HCT116 (cell line): ENCODE measurements around the gene PWP1. TPM values are rescaled to one million over a fixed set of nuclear protein-coding genes. Genes with fewer than 3 reads are reported as not detected.

ENCODE experiments used
- ATAC-seq: fragments of 200-7000 bp; cut with Tn5 transposase; 2 replicates; pipeline ENCODE4 v1.9.1; 2020; ENCODE audit warnings: mild to moderate bottlenecking, moderate library complexity
- Bru-seq: library from RNA; stranded (reverse); fragments of 400-500 nt; gene quantifications from one replicate; lab custom pipeline; 2021; lab: Mats Ljungman, UMichigan
- BruChase-seq, 2 experiments: library from RNA; stranded (reverse); fragments of 400-500 nt; gene quantifications; one replicate each; lab custom pipeline; 2021; lab: Mats Ljungman, UMichigan
- BruUV-seq: library from RNA; stranded (reverse); fragments of 400-500 nt; replicated peaks from 2 replicates; lab custom pipeline; 2021; lab: Mats Ljungman, UMichigan
- CTCF ChIA-PET: fragments of 300-600 bp; sonication (Branson Sonifier 250); formaldehyde crosslinking; loops from one replicate; lab custom pipeline; 2021; ENCODE audit warnings: antibody characterized with exemption; lab: Charles Lee
- POLR2A ChIA-PET: fragments of 300-600, 350-600 bp; sonication (Branson Sonifier 250); formaldehyde crosslinking; loops from one replicate; lab custom pipeline; 2021; ENCODE audit warnings: antibody characterized with exemption; lab: Charles Lee
- RAD21 ChIA-PET, 2 experiments: fragments of 300-600 bp; sonication (Branson Sonifier 250); formaldehyde crosslinking; loops; one replicate each; lab custom pipeline; 2023; ENCODE audit warnings: low total read pairs in 2 of 2; ENCODE audit not compliant: uncharacterized antibody in 2 of 2, unreplicated experiment in 2 of 2, low non-redundant PET in 1 of 2; lab: Charles Lee
- DNase-seq: peaks from one replicate; pipeline ENCODE4 v3.0.0-alpha.2; 2010; ENCODE audit warnings: low read depth, low spot score
- H2AFZ ChIP-seq: fragments of 200-600 bp; shearing (Covaris generic), sonication (generic); 2 replicates; pipeline ENCODE4 v1.6.1; 2017; ENCODE audit warnings: low read depth, mixed run types, mixed read lengths, antibody characterized with exemption, low read length; ENCODE audit not compliant: poor library complexity, severe bottlenecking
- H3K27ac ChIP-seq: 2 replicates; pipeline ENCODE4 v1.5.1; 2012; ENCODE audit warnings: low read depth, low read length
- H3K27me3 ChIP-seq: fragments of 200-600 bp; sonication (generic); 2 replicates; pipeline ENCODE4 v1.6.1; 2016; ENCODE audit warnings: mixed run types, low read length, mixed read lengths; ENCODE audit not compliant: insufficient read depth
- H3K36me3 ChIP-seq, 2 experiments: fragments of 200-500 bp in 1 of 2; fragments of 200-600 bp in 1 of 2; sonication (Bioruptor generic) in 1 of 2; sonication (generic) in 1 of 2; 2 replicates each; pipeline versions ENCODE4 v1.5.1 to v1.6.1; 2014 to 2016; ENCODE audit warnings: low read length in 2 of 2, inconsistent platforms in 1 of 2, mixed read lengths in 1 of 2, mixed run types in 1 of 2; ENCODE audit not compliant: insufficient read depth in 2 of 2, control insufficient read depth in 1 of 2
- H3K4me1 ChIP-seq, 2 experiments: fragments of 200-600 bp in 1 of 2; sonication (generic) in 1 of 2; 2 replicates each; pipeline versions ENCODE4 v1.5.1 to v1.6.1; 2012 to 2017; ENCODE audit warnings: low read length in 2 of 2, inconsistent platforms in 1 of 2, mild to moderate bottlenecking in 1 of 2, mixed read lengths in 1 of 2, mixed run types in 1 of 2, moderate library complexity in 1 of 2; ENCODE audit not compliant: insufficient read depth in 2 of 2, control insufficient read depth in 1 of 2
- H3K4me2 ChIP-seq: fragments of 200-600 bp; sonication (generic); 2 replicates; pipeline ENCODE4 v1.6.1; 2017; ENCODE audit warnings: mixed run types, low read length, mixed read lengths
- H3K4me3 ChIP-seq, 2 experiments: fragments of 200-600 bp in 1 of 2; sonication (generic) in 1 of 2; replicated peaks in 1 of 2; 2 replicates each; pipeline ENCODE4 v1.5.1; 2011 to 2016; ENCODE audit warnings: low read length in 2 of 2, control low read depth in 1 of 2, low read depth in 1 of 2, mild to moderate bottlenecking in 1 of 2, mixed read lengths in 1 of 2, mixed run types in 1 of 2
- H3K79me2 ChIP-seq: fragments of 200-600 bp; sonication (generic); 2 replicates; pipeline ENCODE4 v1.6.1; 2017; ENCODE audit warnings: mild to moderate bottlenecking, mixed run types, low read length, moderate library complexity, mixed read lengths; ENCODE audit not compliant: insufficient read depth
- H3K9ac ChIP-seq: fragments of 200-600 bp; sonication (generic); 2 replicates; pipeline ENCODE4 v1.6.1; 2016; ENCODE audit warnings: low read length, mixed read lengths
- H3K9me2 ChIP-seq: fragments of 200-600 bp; sonication (generic), shearing (Covaris generic); 2 replicates; pipeline ENCODE4 v1.6.1; 2017; ENCODE audit warnings: mixed run types, mild to moderate bottlenecking, moderate library complexity; ENCODE audit not compliant: insufficient read depth
- H3K9me3 ChIP-seq, 2 experiments: fragments of 200-500 bp in 1 of 2; fragments of 200-600 bp in 1 of 2; sonication (Bioruptor generic) in 1 of 2; sonication (generic) in 1 of 2; 2 replicates each; pipeline ENCODE4 v1.6.1; 2014 to 2017; ENCODE audit warnings: low read length in 2 of 2, mixed read lengths in 2 of 2, inconsistent platforms in 1 of 2, low read depth in 1 of 2, mild to moderate bottlenecking in 1 of 2, mixed run types in 1 of 2, moderate library complexity in 1 of 2; ENCODE audit not compliant: control insufficient read depth in 1 of 2, insufficient read depth in 1 of 2
- H4K20me1 ChIP-seq: fragments of 200-600 bp; sonication (generic), shearing (Covaris generic); 2 replicates; pipeline ENCODE4 v1.6.1; 2017; ENCODE audit warnings: mixed run types, mild to moderate bottlenecking, moderate library complexity; ENCODE audit not compliant: insufficient read depth
- CBX3 ChIP-seq: IDR thresholded peaks from 2 replicates; pipeline ENCODE4 v1.6.1; 2012; ENCODE audit warnings: low read depth
- CEBPB ChIP-seq: IDR thresholded peaks from 2 replicates; pipeline ENCODE4 v1.6.1; 2012; ENCODE audit warnings: low read depth
- EZH2 ChIP-seq: fragments of 200-600 bp; sonication (generic); IDR thresholded peaks from 2 replicates; pipeline ENCODE4 v1.6.1; 2017; ENCODE audit warnings: antibody characterized with exemption, mixed run types
- FOSL1 ChIP-seq: IDR thresholded peaks from 2 replicates; pipeline ENCODE4 v1.6.1; 2012; ENCODE audit warnings: low read depth
- JUND ChIP-seq: IDR thresholded peaks from 2 replicates; pipeline ENCODE4 v1.6.1; 2012
- POLR2A ChIP-seq: IDR thresholded peaks from 2 replicates; pipeline ENCODE4 v1.7.0; 2011; ENCODE audit warnings: borderline replicate concordance; ENCODE audit not compliant: insufficient read depth, insufficient read length; ENCODE audit errors: extremely low read depth
- POLR2AphosphoS5 ChIP-seq: IDR thresholded peaks from 2 replicates; pipeline ENCODE4 v1.6.1; 2011; ENCODE audit warnings: mild to moderate bottlenecking, low read depth, low read length, moderate library complexity
- REST ChIP-seq: IDR thresholded peaks from 2 replicates; pipeline ENCODE4 v1.6.1; 2012; ENCODE audit warnings: low read depth
- SIN3A ChIP-seq: IDR thresholded peaks from 2 replicates; pipeline ENCODE4 v1.6.1; 2012; ENCODE audit warnings: low read depth
- SP1 ChIP-seq: IDR thresholded peaks from 2 replicates; pipeline ENCODE4 v1.6.1; 2012; ENCODE audit warnings: low read depth
- TCF7L2 ChIP-seq: IDR thresholded peaks from 2 replicates; pipeline ENCODE4 v1.7.0; 2011; ENCODE audit warnings: borderline replicate concordance, inconsistent platforms; ENCODE audit not compliant: insufficient read depth, insufficient read length; ENCODE audit errors: extremely low read depth
- ZBTB33 ChIP-seq: IDR thresholded peaks from 2 replicates; pipeline ENCODE4 v1.6.1; 2011; ENCODE audit warnings: mild to moderate bottlenecking, low read length, moderate library complexity; ENCODE audit not compliant: insufficient replicate concordance; ENCODE audit errors: extremely low read depth
- ZNF274 ChIP-seq: fragments of 200-500 bp; sonication (Bioruptor generic); IDR thresholded peaks from 2 replicates; pipeline ENCODE4 v1.6.1; 2014; ENCODE audit warnings: mild to moderate bottlenecking, low read depth, low read length, inconsistent platforms
- intact Hi-C: fragments of 100-400 bp; cut with micrococcal nuclease; formaldehyde crosslinking; loops from 2 replicates; pipeline ENCODE4 v1.10.0; 2022
- long read RNA-seq: library from polyadenylated mRNA; unstranded; transcript quantifications from one replicate; pipeline ENCODE4 v2.0.0, GENCODE V29; 2021; ENCODE audit not compliant: unreplicated experiment
- polyA plus RNA-seq: library from polyadenylated mRNA; unstranded; fragments of >200 nt; gene quantifications from 2 replicates; pipeline ENCODE4 v1.2.1, GENCODE V29; 2012; ENCODE audit warnings: missing spikeins
- total RNA-seq: library from RNA; stranded (reverse); gene quantifications from one replicate; pipeline ENCODE4 v1.2.1, GENCODE V29; 2021; ENCODE audit not compliant: unreplicated experiment
- TF ChIP-seq, protein P1 (sequence below): IDR thresholded peaks from 2 replicates; pipeline ENCODE4 v1.6.1; 2012
- TF ChIP-seq, protein P2 (sequence below): IDR thresholded peaks from 2 replicates; pipeline ENCODE4 v1.6.1; 2012

PWP1 gene
- 48.2 TPM for total RNA-seq
- polyA plus RNA-seq: 49.3 and 55.9 TPM in 2 replicates
- Bru-seq, nascent RNA: percentile 88 among the genes with signal in this experiment
- percentile 89 among the genes with signal in this experiment for BruChase-seq, experiment 1, labeled RNA remaining after a 6-hour chase
- percentile 90 among the genes with signal in this experiment for BruChase-seq, experiment 2, labeled RNA remaining after a 2-hour chase
- long read RNA-seq, transcript PWP1-201 (15 exons, 2,621 nt): major isoform, 107 of 137 reads
- long read RNA-seq, partial matches to known transcripts: 22 of 137 reads
- long read RNA-seq, other reads (novel, unspliced or antisense): 7 of 137 reads

DNA sequence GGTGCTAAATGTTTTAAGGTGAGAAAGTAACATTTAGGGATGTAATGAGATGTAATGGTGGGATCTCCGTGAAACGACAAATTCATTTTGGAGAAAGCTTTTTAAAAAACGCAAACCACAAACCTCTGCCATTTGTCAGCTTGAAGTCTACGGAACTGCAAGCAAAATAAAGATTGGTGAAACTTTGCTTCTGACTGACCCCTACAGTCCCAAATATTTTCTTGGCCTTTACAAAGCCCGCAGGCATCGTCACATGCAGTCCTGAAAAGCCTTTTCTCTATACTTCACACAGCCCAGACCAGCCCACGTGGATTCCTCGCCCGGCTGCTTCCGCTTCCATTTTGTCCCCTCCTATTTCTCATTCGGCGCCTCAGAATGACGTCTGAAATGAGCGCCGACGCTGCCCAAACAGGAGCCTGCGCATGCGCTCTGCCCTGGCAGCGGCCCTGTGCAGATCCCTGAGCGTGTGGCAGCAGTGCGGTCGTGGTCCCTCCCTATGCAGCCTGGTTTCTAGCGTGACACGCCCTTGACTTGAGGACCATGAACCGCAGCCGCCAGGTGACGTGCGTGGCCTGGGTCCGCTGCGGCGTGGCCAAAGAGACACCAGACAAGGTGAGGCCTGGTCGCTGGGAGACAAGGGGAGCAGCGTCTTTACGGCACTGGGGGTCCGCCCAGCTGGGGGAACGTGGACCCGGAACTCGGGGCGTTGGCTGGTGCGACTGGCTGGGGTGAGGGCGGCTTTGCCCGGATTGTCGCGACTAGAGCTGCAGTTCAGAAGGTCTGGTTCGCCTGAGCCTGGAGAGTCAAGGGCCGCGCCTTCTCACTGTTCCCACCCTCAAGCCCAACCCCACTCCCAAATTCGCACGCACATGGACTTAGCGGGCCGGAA, at the start of gene PWP1:
Gene PWP1 (plus strand): TSS at position 440 of the 889 bp plus-strand sequence. CDS start 101 bp downstream, at position 541.
- CTCF ChIA-PET: interaction anchor here (0.8 to 1.7 kb wide), 2 partner anchors 10 to 15 kb away, joined by 3 to 6 read pairs; no protein-coding TSS in a partner anchor
- intact Hi-C loops: loop anchor here (2.0 kb wide), 1 partner anchor 75 kb away; the partner anchor contains the start of gene PRDM4
- H3K4me1 ChIP-seq: peaks cover 0 to 14% of the 10 kb centered on the region in 2 experiments; a peak in 3 of 4 replicates
- DNase-seq: peak; percentile 94
- no peaks in the 10 kb centered on the region for H3K27me3 ChIP-seq
- no peaks in the 10 kb centered on the region for H3K9me2 ChIP-seq
- peaks cover 16 to 22% of the 10 kb centered on the region in 2 experiments for H3K36me3 ChIP-seq
- BruUV-seq: TSS peak; percentile 72
- peaks cover 45% of the 10 kb centered on the region for H3K79me2 ChIP-seq
- peak; percentile 93 for ATAC-seq
- no peaks in the 10 kb centered on the region for H3K9me3 ChIP-seq
- no peaks in the 10 kb centered on the region for H4K20me1 ChIP-seq
- peak within 1 kb of the TSS; percentile 97 to 99 for H3K4me3 ChIP-seq
- peak within 1 kb of the TSS; percentile 89 for H3K4me2 ChIP-seq
- POLR2A ChIA-PET: interaction anchor here (0.7 to 0.9 kb wide), 2 partner anchors 10 to 30 kb away, joined by 3 to 6 read pairs; no protein-coding TSS in a partner anchor
- peak within 1 kb of the TSS; percentile 71 for H3K27ac ChIP-seq
- H3K9ac ChIP-seq: peak within 1 kb of the TSS; percentile 95
- H2AFZ ChIP-seq: peak within 1 kb of the TSS; percentile 40
- RAD21 ChIA-PET: no interaction called here
- TF ChIP-seq POLR2A: peak; percentile 77
- no peak for TF ChIP-seq CBX3
- TF ChIP-seq JUND: no peak
- TF ChIP-seq, protein P1, sequence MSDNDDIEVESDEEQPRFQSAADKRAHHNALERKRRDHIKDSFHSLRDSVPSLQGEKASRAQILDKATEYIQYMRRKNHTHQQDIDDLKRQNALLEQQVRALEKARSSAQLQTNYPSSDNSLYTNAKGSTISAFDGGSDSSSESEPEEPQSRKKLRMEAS: peak; percentile 100
- no peak for TF ChIP-seq CEBPB
- no peak for TF ChIP-seq REST
- peak; percentile 99 for TF ChIP-seq SIN3A
- TF ChIP-seq EZH2: no peak
- no peak for TF ChIP-seq TCF7L2
- no peak for TF ChIP-seq ZNF274
- TF ChIP-seq, protein P2, sequence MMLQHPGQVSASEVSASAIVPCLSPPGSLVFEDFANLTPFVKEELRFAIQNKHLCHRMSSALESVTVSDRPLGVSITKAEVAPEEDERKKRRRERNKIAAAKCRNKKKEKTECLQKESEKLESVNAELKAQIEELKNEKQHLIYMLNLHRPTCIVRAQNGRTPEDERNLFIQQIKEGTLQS: no peak
- no peak for TF ChIP-seq FOSL1
- no peak for TF ChIP-seq ZBTB33
- peak; percentile 66; the same call in 1 of the 2 replicates for TF ChIP-seq SP1
- peak; percentile 91 for TF ChIP-seq POLR2AphosphoS5
